HEK293 (cell line): ENCODE measurements around the gene DDX39A.

Experiments
- YY1 ChIP-seq: fragments of 450-650 bp; formaldehyde crosslinking; IDR thresholded peaks from 2 replicates; pipeline ENCODE4 v1.5.1; 2018; ENCODE audit warnings: missing biosample characterization, missing genetic modification characterization
- ZIC2 ChIP-seq: fragments of 450-650 bp; formaldehyde crosslinking; IDR thresholded peaks from 2 replicates; pipeline ENCODE4 v1.5.1; 2016; ENCODE audit warnings: missing biosample characterization, missing genetic modification characterization
- ZNF350 ChIP-seq: fragments of 450-650 bp; formaldehyde crosslinking; IDR thresholded peaks from 2 replicates; pipeline ENCODE4 v1.5.0; 2017; ENCODE audit warnings: missing biosample characterization, mild to moderate bottlenecking, missing genetic modification characterization
- ZNF510 ChIP-seq: fragments of 450-650 bp; formaldehyde crosslinking; IDR thresholded peaks from 2 replicates; pipeline ENCODE4 v1.5.1; 2018; ENCODE audit warnings: mild to moderate bottlenecking, missing genetic modification characterization, missing biosample characterization; ENCODE audit not compliant: insufficient replicate concordance
- ZNF654 ChIP-seq: fragments of 450-650 bp; formaldehyde crosslinking; IDR thresholded peaks from 2 replicates; pipeline ENCODE4 v1.5.1; 2016; ENCODE audit warnings: low read depth, missing biosample characterization, missing genetic modification characterization
- TF ChIP-seq, protein P1 (sequence below): fragments of 450-650 bp; formaldehyde crosslinking; IDR thresholded peaks from 2 replicates; pipeline ENCODE4 v1.5.1; 2016; ENCODE audit warnings: missing biosample characterization, missing genetic modification characterization
- TF ChIP-seq, protein P2 (sequence below): fragments of 450-650 bp; formaldehyde crosslinking; IDR thresholded peaks from 2 replicates; pipeline ENCODE4 v1.5.1; 2016; ENCODE audit warnings: missing biosample characterization, missing genetic modification characterization, borderline replicate concordance
- TF ChIP-seq, protein P3 (sequence below): fragments of 450-650 bp; IDR thresholded peaks from 2 replicates; pipeline ENCODE4 v1.5.1; 2018; ENCODE audit warnings: missing biosample characterization, missing genetic modification characterization
- TF ChIP-seq, protein P4 (sequence below): fragments of 450-650 bp; formaldehyde crosslinking; IDR thresholded peaks from 2 replicates; pipeline ENCODE4 v1.5.1; 2016; ENCODE audit warnings: missing biosample characterization, missing genetic modification characterization
- TF ChIP-seq, protein P5 (sequence below): fragments of 450-650 bp; formaldehyde crosslinking; optimal IDR thresholded peaks from 2 replicates; pipeline ENCODE3; 2016; ENCODE audit warnings: missing biosample characterization, mild to moderate bottlenecking, missing genetic modification characterization
- TF ChIP-seq, protein P6 (sequence below): fragments of 450-650 bp; formaldehyde crosslinking; IDR thresholded peaks from 2 replicates; pipeline ENCODE4 v1.5.1; 2016; ENCODE audit warnings: missing biosample characterization, missing genetic modification characterization
- TF ChIP-seq, protein P7 (sequence below): sonication (generic); formaldehyde crosslinking; IDR thresholded peaks from 2 replicates; pipeline ENCODE4 v1.8.1; 2022; ENCODE audit warnings: mild to moderate bottlenecking, moderate library complexity, missing genetic modification reagents

DNA sequence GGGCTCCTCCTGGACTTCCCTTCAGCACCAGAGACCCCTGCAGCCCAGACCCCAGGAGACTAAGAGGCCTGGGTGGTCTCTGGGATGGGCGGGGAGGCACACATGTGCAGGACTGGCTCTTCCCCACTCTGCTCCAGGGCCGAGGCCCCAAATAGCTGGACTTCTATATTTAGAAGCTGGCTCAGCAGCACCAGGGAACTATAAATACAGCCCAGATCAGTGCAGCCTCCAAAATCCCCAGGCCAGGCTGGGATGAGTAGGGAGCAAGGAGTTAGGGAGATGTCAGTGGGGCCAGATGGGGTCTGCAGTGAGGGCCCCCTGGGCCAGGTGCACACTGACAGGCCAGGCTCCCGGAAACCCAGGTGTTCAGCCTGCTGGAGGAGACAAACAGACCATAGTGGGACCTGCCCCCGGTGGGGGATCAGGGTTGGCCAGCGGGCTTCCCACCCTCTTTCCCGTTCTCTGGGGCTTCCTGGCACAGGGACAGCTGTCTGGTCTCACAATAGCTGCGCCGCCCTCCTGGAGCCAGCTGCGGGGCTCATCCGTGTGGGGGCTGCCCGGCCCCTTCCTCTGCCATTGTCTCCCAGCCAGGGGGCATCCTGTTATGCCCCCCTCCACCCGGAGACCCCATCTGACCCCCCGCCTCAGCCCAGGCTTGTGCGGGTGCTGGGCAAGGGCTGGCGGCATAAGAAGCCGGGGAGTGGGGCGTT, 43.4 kb downstream of the DDX39A start:
- TF ChIP-seq, protein P1, sequence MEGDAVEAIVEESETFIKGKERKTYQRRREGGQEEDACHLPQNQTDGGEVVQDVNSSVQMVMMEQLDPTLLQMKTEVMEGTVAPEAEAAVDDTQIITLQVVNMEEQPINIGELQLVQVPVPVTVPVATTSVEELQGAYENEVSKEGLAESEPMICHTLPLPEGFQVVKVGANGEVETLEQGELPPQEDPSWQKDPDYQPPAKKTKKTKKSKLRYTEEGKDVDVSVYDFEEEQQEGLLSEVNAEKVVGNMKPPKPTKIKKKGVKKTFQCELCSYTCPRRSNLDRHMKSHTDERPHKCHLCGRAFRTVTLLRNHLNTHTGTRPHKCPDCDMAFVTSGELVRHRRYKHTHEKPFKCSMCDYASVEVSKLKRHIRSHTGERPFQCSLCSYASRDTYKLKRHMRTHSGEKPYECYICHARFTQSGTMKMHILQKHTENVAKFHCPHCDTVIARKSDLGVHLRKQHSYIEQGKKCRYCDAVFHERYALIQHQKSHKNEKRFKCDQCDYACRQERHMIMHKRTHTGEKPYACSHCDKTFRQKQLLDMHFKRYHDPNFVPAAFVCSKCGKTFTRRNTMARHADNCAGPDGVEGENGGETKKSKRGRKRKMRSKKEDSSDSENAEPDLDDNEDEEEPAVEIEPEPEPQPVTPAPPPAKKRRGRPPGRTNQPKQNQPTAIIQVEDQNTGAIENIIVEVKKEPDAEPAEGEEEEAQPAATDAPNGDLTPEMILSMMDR (tag by site-specific recombination) = no peak
- TF ChIP-seq ZNF510 (tag by site-specific recombination) (no peak), ZNF350 (tag by site-specific recombination) (no peak), YY1 (tag by site-specific recombination) (no peak), ZIC2 (tag by site-specific recombination) (no peak), ZNF654 (tag by site-specific recombination) (no peak)
- TF ChIP-seq, protein P2, sequence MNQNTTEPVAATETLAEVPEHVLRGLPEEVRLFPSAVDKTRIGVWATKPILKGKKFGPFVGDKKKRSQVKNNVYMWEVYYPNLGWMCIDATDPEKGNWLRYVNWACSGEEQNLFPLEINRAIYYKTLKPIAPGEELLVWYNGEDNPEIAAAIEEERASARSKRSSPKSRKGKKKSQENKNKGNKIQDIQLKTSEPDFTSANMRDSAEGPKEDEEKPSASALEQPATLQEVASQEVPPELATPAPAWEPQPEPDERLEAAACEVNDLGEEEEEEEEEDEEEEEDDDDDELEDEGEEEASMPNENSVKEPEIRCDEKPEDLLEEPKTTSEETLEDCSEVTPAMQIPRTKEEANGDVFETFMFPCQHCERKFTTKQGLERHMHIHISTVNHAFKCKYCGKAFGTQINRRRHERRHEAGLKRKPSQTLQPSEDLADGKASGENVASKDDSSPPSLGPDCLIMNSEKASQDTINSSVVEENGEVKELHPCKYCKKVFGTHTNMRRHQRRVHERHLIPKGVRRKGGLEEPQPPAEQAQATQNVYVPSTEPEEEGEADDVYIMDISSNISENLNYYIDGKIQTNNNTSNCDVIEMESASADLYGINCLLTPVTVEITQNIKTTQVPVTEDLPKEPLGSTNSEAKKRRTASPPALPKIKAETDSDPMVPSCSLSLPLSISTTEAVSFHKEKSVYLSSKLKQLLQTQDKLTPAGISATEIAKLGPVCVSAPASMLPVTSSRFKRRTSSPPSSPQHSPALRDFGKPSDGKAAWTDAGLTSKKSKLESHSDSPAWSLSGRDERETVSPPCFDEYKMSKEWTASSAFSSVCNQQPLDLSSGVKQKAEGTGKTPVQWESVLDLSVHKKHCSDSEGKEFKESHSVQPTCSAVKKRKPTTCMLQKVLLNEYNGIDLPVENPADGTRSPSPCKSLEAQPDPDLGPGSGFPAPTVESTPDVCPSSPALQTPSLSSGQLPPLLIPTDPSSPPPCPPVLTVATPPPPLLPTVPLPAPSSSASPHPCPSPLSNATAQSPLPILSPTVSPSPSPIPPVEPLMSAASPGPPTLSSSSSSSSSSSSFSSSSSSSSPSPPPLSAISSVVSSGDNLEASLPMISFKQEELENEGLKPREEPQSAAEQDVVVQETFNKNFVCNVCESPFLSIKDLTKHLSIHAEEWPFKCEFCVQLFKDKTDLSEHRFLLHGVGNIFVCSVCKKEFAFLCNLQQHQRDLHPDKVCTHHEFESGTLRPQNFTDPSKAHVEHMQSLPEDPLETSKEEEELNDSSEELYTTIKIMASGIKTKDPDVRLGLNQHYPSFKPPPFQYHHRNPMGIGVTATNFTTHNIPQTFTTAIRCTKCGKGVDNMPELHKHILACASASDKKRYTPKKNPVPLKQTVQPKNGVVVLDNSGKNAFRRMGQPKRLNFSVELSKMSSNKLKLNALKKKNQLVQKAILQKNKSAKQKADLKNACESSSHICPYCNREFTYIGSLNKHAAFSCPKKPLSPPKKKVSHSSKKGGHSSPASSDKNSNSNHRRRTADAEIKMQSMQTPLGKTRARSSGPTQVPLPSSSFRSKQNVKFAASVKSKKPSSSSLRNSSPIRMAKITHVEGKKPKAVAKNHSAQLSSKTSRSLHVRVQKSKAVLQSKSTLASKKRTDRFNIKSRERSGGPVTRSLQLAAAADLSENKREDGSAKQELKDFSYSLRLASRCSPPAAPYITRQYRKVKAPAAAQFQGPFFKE (tag by site-specific recombination) = no peak
- TF ChIP-seq, protein P3, sequence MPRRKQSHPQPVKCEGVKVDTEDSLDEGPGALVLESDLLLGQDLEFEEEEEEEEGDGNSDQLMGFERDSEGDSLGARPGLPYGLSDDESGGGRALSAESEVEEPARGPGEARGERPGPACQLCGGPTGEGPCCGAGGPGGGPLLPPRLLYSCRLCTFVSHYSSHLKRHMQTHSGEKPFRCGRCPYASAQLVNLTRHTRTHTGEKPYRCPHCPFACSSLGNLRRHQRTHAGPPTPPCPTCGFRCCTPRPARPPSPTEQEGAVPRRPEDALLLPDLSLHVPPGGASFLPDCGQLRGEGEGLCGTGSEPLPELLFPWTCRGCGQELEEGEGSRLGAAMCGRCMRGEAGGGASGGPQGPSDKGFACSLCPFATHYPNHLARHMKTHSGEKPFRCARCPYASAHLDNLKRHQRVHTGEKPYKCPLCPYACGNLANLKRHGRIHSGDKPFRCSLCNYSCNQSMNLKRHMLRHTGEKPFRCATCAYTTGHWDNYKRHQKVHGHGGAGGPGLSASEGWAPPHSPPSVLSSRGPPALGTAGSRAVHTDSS = no peak
- TF ChIP-seq, protein P4, sequence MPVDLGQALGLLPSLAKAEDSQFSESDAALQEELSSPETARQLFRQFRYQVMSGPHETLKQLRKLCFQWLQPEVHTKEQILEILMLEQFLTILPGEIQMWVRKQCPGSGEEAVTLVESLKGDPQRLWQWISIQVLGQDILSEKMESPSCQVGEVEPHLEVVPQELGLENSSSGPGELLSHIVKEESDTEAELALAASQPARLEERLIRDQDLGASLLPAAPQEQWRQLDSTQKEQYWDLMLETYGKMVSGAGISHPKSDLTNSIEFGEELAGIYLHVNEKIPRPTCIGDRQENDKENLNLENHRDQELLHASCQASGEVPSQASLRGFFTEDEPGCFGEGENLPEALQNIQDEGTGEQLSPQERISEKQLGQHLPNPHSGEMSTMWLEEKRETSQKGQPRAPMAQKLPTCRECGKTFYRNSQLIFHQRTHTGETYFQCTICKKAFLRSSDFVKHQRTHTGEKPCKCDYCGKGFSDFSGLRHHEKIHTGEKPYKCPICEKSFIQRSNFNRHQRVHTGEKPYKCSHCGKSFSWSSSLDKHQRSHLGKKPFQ (tag by site-specific recombination) = no peak
- TF ChIP-seq, protein P5, sequence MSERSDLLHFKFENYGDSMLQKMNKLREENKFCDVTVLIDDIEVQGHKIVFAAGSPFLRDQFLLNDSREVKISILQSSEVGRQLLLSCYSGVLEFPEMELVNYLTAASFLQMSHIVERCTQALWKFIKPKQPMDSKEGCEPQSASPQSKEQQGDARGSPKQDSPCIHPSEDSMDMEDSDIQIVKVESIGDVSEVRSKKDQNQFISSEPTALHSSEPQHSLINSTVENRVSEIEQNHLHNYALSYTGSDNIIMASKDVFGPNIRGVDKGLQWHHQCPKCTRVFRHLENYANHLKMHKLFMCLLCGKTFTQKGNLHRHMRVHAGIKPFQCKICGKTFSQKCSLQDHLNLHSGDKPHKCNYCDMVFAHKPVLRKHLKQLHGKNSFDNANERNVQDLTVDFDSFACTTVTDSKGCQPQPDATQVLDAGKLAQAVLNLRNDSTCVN (tag by site-specific recombination) = no peak
- TF ChIP-seq, protein P6, sequence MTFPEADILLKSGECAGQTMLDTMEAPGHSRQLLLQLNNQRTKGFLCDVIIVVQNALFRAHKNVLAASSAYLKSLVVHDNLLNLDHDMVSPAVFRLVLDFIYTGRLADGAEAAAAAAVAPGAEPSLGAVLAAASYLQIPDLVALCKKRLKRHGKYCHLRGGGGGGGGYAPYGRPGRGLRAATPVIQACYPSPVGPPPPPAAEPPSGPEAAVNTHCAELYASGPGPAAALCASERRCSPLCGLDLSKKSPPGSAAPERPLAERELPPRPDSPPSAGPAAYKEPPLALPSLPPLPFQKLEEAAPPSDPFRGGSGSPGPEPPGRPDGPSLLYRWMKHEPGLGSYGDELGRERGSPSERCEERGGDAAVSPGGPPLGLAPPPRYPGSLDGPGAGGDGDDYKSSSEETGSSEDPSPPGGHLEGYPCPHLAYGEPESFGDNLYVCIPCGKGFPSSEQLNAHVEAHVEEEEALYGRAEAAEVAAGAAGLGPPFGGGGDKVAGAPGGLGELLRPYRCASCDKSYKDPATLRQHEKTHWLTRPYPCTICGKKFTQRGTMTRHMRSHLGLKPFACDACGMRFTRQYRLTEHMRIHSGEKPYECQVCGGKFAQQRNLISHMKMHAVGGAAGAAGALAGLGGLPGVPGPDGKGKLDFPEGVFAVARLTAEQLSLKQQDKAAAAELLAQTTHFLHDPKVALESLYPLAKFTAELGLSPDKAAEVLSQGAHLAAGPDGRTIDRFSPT (tag by site-specific recombination) = no peak
- TF ChIP-seq, protein P7, sequence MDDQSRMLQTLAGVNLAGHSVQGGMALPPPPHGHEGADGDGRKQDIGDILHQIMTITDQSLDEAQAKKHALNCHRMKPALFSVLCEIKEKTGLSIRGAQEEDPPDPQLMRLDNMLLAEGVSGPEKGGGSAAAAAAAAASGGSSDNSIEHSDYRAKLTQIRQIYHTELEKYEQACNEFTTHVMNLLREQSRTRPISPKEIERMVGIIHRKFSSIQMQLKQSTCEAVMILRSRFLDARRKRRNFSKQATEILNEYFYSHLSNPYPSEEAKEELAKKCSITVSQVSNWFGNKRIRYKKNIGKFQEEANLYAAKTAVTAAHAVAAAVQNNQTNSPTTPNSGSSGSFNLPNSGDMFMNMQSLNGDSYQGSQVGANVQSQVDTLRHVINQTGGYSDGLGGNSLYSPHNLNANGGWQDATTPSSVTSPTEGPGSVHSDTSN (CRISPR knock-in tag) = no peak
